Endodermal cell (in vitro differentiated cells): ENCODE measurements around the gene CREB3. TPM values are rescaled to one million over a fixed set of nuclear protein-coding genes. Genes with fewer than 3 reads are reported as not detected.

ENCODE experiments used
- DNase-seq: peaks from one replicate; pipeline ENCODE4 v3.0.0-alpha.2; 2017
- H3K27ac ChIP-seq: 2 replicates; pipeline ENCODE4 v1.5.1; 2013; ENCODE audit warnings: mild to moderate bottlenecking, low read depth, low read length, moderate library complexity
- H3K27me3 ChIP-seq: 2 replicates; pipeline ENCODE4 v1.6.1; 2013; ENCODE audit warnings: mild to moderate bottlenecking, low read length, moderate library complexity; ENCODE audit not compliant: insufficient read depth, control insufficient read depth, poor library complexity, severe bottlenecking
- H3K36me3 ChIP-seq: 2 replicates; pipeline ENCODE4 v1.7.0; 2013; ENCODE audit warnings: mild to moderate bottlenecking, low read length, moderate library complexity; ENCODE audit not compliant: control insufficient read depth, insufficient read depth
- H3K4me1 ChIP-seq: one replicate; pipeline ENCODE4 v1.7.0; 2013; ENCODE audit warnings: low read length; ENCODE audit not compliant: control insufficient read depth, insufficient read depth
- H3K4me3 ChIP-seq: 2 replicates; pipeline ENCODE4 v1.5.1; 2013; ENCODE audit warnings: mild to moderate bottlenecking, low read length, moderate library complexity
- H3K9ac ChIP-seq: 2 replicates; pipeline ENCODE4 v1.6.1; 2013; ENCODE audit warnings: mild to moderate bottlenecking, low read length, moderate library complexity; ENCODE audit not compliant: poor library complexity, severe bottlenecking; ENCODE audit errors: extremely low read depth
- H3K9me3 ChIP-seq: 2 replicates; pipeline ENCODE4 v1.6.1; 2013; ENCODE audit warnings: mild to moderate bottlenecking, low read length, moderate library complexity; ENCODE audit not compliant: control insufficient read depth
- H3K27ac Mint-ChIP-seq: 2 replicates; pipeline ENCODE4 v1.8.0; 2020; ENCODE audit warnings: mixed read lengths
- H3K27me3 Mint-ChIP-seq: 2 replicates; pipeline ENCODE4 v1.8.0; 2021; ENCODE audit warnings: mild to moderate bottlenecking, mixed read lengths; ENCODE audit not compliant: insufficient read depth
- H3K36me3 Mint-ChIP-seq: 2 replicates; pipeline ENCODE4 v1.8.0; 2020; ENCODE audit warnings: low read depth, mixed read lengths
- H3K4me1 Mint-ChIP-seq: 2 replicates; pipeline ENCODE4 v1.8.0; 2020; ENCODE audit warnings: mixed read lengths
- H3K4me3 Mint-ChIP-seq: 2 replicates; pipeline ENCODE4 v1.8.0; 2020; ENCODE audit warnings: mild to moderate bottlenecking, moderate library complexity, mixed read lengths
- H3K9me3 Mint-ChIP-seq: 2 replicates; pipeline ENCODE4 v1.8.0; 2020; ENCODE audit warnings: mild to moderate bottlenecking, mixed read lengths
- CTCF ChIP-seq: fragments of 200-600 bp; sonication (generic); conservative IDR thresholded peaks from 2 replicates; pipeline ENCODE4 v1.5.0; 2021; ENCODE audit warnings: antibody characterized with exemption, mild to moderate bottlenecking
- WGBS, 2 experiments: methylation state at CpG; one replicate each; pipeline versions ENCODE4 v1.1.5 to v1.1.7; 2013; ENCODE audit warnings: missing lambda C conversion rate in 2 of 2, mixed read lengths in 1 of 2; ENCODE audit not compliant: insufficient coverage in 1 of 2, insufficient read length in 1 of 2; 5-methylcytosine and 5-hydroxymethylcytosine counted together
- total RNA-seq, 2 donors: library from RNA; stranded (reverse); fragmentation: NEBNext Ultra II Directional in 1 of 2; extraction: Animal tissue kit (Norgen Biotek cat#: 25700) in 1 of 2; gene quantifications; 2 replicates in 1 of 2; 3 replicates in 1 of 2; pipeline ENCODE4 v1.2.1, GENCODE V29; 2021

CREB3 gene
- total RNA-seq, 2 donors from 2014 or later, result 28.1 to 33.6 TPM

DNA sequence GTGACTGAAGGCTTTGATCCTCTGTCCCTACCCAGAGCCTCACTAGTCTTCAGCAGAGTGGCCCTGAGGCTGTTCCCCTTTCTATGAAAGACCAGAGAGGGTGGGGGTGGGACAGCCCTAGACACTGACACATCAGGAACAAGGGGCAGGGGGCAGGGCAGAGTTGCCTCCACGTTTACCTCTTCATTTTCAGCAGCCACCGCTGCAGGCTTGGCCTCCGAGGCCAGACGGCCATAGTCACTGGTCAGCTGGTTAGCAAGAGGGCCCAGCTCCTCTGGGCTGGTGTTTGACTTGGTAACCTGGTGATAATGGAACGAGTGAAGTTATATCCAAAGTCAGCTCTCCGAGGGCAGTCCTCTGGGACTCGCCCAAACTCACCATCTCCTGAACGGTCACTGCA is 27.1 kb upstream of the CREB3 start:
- TF ChIP-seq CTCF, result no peak
- Mint-ChIP-seq H3K4me3 (no peak overlapping the region), H3K27ac (no peak overlapping the region), H3K36me3 (peaks cover 68% of the 10 kb centered on the region), H3K4me1 (no peaks in the 10 kb centered on the region), H3K27me3 (no peaks in the 10 kb centered on the region), H3K9me3 (no peaks in the 10 kb centered on the region)
- 83 to 91% methylated on average over 7 to 8 of the region's 8 CpGs for WGBS, 2 experiments
- Histone ChIP-seq H3K4me1 (no peaks in the 10 kb centered on the region), H3K27me3 (no peaks in the 10 kb centered on the region), H3K4me3 (no peak overlapping the region), H3K36me3 (peaks cover 88% of the 10 kb centered on the region), H3K27ac (no peak overlapping the region), H3K9ac (no peak overlapping the region), H3K9me3 (no peaks in the 10 kb centered on the region)
- no peak for DNase-seq

DNA sequence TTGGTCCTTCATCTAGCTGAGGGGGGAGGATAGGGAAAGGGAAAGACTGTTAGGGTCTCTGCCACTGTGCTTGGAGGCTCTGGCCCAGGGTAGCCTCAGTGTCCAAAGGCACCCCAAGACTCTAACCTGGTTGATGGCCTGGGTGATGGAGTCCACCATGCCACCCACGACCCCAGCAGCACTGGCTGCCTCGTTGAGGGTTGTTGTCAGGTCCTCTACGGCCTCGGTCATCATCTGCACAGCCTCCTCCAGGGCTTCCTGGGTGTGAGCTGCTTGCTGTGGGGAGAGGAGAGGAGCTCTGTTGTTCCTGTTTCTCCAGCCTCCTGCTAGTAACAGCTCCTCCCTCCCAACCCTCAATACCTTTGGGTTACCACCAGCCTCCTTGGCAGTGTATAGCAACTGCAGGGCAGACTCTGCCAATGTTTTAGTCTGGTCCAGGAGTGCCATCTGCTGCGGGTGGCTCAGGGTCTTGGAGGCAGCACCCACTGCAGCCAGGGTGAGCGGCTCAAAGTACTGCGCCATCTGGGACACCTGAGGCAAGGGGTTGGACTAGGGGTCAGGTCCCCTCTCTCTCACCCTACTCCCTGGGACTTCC is 26.5 kb upstream of the CREB3 start:
- Histone ChIP-seq H3K9ac (no peak overlapping the region), H3K27ac (no peak overlapping the region), H3K9me3 (no peaks in the 10 kb centered on the region), H3K4me3 (no peak overlapping the region), H3K36me3 (peaks cover 88% of the 10 kb centered on the region), H3K4me1 (no peaks in the 10 kb centered on the region), H3K27me3 (no peaks in the 10 kb centered on the region)
- Mint-ChIP-seq H3K4me3 (no peak overlapping the region), H3K9me3 (no peaks in the 10 kb centered on the region), H3K4me1 (no peaks in the 10 kb centered on the region), H3K27me3 (no peaks in the 10 kb centered on the region), H3K27ac (no peak overlapping the region), H3K36me3 (peaks cover 74% of the 10 kb centered on the region)
- WGBS, 2 experiments, result 95% methylated on average over 7 of the region's 7 CpGs; no CpG with 5 or more reads in 1 of the 2 experiments
- no peak for DNase-seq
- no peak for TF ChIP-seq CTCF

DNA sequence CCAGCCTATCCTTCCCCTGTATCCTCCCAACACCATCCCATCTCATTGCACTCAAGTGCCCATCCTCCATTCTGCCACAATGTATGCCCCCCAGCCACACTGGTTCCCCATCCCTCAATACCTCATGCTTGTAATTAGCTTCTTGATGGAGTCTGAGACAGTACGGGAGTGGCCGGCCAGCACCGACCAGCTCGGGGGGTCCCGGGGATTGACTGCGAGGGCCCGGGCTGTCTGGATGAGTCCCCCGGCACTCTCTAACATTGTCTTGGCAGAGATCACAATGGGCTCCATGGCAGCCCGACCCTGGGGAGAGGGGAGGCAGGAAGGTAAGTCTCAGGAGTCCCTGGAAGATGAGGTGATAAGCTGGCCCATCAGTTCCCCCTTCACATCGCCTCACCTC is 25.5 kb upstream of the CREB3 start:
- peaks cover 84% of the 10 kb centered on the region for H3K36me3 Mint-ChIP-seq
- peaks cover 88% of the 10 kb centered on the region for H3K36me3 ChIP-seq
- H3K4me1 Mint-ChIP-seq, result no peaks in the 10 kb centered on the region
- no peaks in the 10 kb centered on the region for H3K4me1 ChIP-seq
- H3K27me3 ChIP-seq, result no peaks in the 10 kb centered on the region
- H3K9me3 Mint-ChIP-seq, result no peaks in the 10 kb centered on the region
- no peak overlapping the region for H3K27ac Mint-ChIP-seq
- H3K27ac ChIP-seq, result no peak overlapping the region
- no peak for DNase-seq
- no peak overlapping the region for H3K4me3 ChIP-seq
- H3K9ac ChIP-seq, result no peak overlapping the region
- H3K27me3 Mint-ChIP-seq, result no peaks in the 10 kb centered on the region
- WGBS, 2 experiments, result 89 to 100% methylated on average over 1 to 10 of the region's 10 CpGs
- no peak for TF ChIP-seq CTCF
- no peaks in the 10 kb centered on the region for H3K9me3 ChIP-seq
- no peak overlapping the region for H3K4me3 Mint-ChIP-seq
